ENCODE results near the gene SUSD2. TPM values are rescaled to one million over a fixed set of nuclear protein-coding genes. Genes with fewer than 3 reads are reported as not detected.

Gene SUSD2
- total and polyA plus RNA-seq, 2 of the 4 experiments (the other 2 are of a cell fraction): 0.18 to 1.6 TPM

- peak overlapping the region; percentile 87 for H2BK15ac ChIP-seq (ENCODE audit: low read depth, low read length)
- H2AK5ac ChIP-seq (ENCODE audit: low read depth, low read length): peak overlapping the region; percentile 89
- ATAC-seq (ENCODE audit: low read depth) (no peak), DNase-seq (no peak)
- no peaks in the 10 kb centered on the region; the same call in 1 of the 2 replicates for H4K20me1 ChIP-seq (ENCODE audit: insufficient read depth, low read length)
- peaks cover 6% of the 10 kb centered on the region for H3K9me1 ChIP-seq (ENCODE audit: insufficient read depth, low read length)
- in situ Hi-C loops (cut with MboI; ENCODE audit: low sequenced_read_pairs) (no loop called here), dilution Hi-C loops (cut with HindIII; ENCODE audit: low sequenced_read_pairs, unreplicated experiment) (no loop called here), intact Hi-C loops (cut with micrococcal nuclease) (loop anchor here (5.0 kb wide), 1 partner anchor 42 kb away; the partner anchor contains the start of gene GGT5)
- no peaks in the 10 kb centered on the region for H3K27me3 ChIP-seq (ENCODE audit: control insufficient read depth, insufficient read depth, low read length)
- H3K18ac ChIP-seq (ENCODE audit: low read depth, low read length): peak overlapping the region; percentile 69
- H3K4ac ChIP-seq (ENCODE audit: low read depth, low read length): peak overlapping the region; percentile 91
- H2AK9ac ChIP-seq (replicated peaks; ENCODE audit: low read depth, low read length, poor library complexity): no peak overlapping the region
- WGBS, 2 experiments (ENCODE audit: extremely low coverage in 2 of 2, insufficient read length in 1 of 2): no CpG with 5 or more reads among the region's 8 CpGs
- H3K9me3 ChIP-seq (ENCODE audit: control insufficient read depth, insufficient read depth, low read length): no peaks in the 10 kb centered on the region
- CTCF ChIA-PET: interaction anchor here (0.9 kb wide), 1 partner anchor 42 kb away, joined by 3 read pairs; no protein-coding TSS in a partner anchor
- TF ChIP-seq RAD21 (IDR thresholded peaks at IDR 0.05; ENCODE audit: low read length) (no peak), BHLHE40 (IDR thresholded peaks at IDR 0.05; ENCODE audit: low read depth, low read length) (no peak), USF2 (IDR thresholded peaks at IDR 0.05; ENCODE audit: low read depth, low read length) (no peak), ELK1 (IDR thresholded peaks at IDR 0.05; ENCODE audit: borderline replicate concordance, low read depth, low read length) (no peak), SMC3 (IDR thresholded peaks at IDR 0.05; ENCODE audit: low read depth, low read length) (no peak), RFX5 (IDR thresholded peaks at IDR 0.05; ENCODE audit: low read depth, low read length) (no peak), CHD1 (IDR thresholded peaks at IDR 0.05; ENCODE audit: low read depth, low read length) (no peak), MAZ (IDR thresholded peaks at IDR 0.05; ENCODE audit: borderline replicate concordance, low read depth, low read length) (no peak), MAFK (IDR thresholded peaks at IDR 0.05; ENCODE audit: low read depth, low read length) (no peak)
- no peaks in the 10 kb centered on the region for H3K36me3 ChIP-seq (ENCODE audit: control insufficient read depth, insufficient read depth, low read length)
- peak overlapping the region; percentile 28; the same call in 1 of the 2 replicates for H3K56ac ChIP-seq (ENCODE audit: extremely low read depth, insufficient read depth, low read length)
- peaks cover 24% of the 10 kb centered on the region for H3K4me1 ChIP-seq (ENCODE audit: control insufficient read depth, insufficient read depth, low read length)
- H4K8ac ChIP-seq (ENCODE audit: low read depth in 2 of 2, low read length in 2 of 2): peak overlapping the region; percentile 78 to 81
- H2BK120ac ChIP-seq (ENCODE audit: low read depth, low read length): peak overlapping the region; percentile 84
- peak overlapping the region; percentile 86; the same call in 1 of the 2 replicates for H3K23ac ChIP-seq (ENCODE audit: low read depth, low read length)
- POLR2A ChIA-PET (ENCODE audit: unreplicated experiment): interaction anchor here (0.6 kb wide), 1 partner anchor 36 kb away, joined by 6 read pairs; no protein-coding TSS in a partner anchor
- H2BK5ac ChIP-seq (ENCODE audit: low read depth, low read length, poor library complexity, severe bottlenecking): peak overlapping the region; percentile 40
- peak overlapping the region; percentile 89 for H4K91ac ChIP-seq (ENCODE audit: insufficient read depth, low read depth, low read length)
- no peak overlapping the region for H3K4me3 ChIP-seq (ENCODE audit: insufficient read depth, low read depth, low read length)
- H4K5ac ChIP-seq (ENCODE audit: low read depth, low read length): peak overlapping the region; percentile 86; the same call in 1 of the 2 replicates
- H3K4me2 ChIP-seq (ENCODE audit: low read depth, low read length): no peak overlapping the region
- H2BK20ac ChIP-seq (ENCODE audit: low read depth, low read length): peak overlapping the region; percentile 95
- H3K9ac ChIP-seq (ENCODE audit: low read depth, low read length): no peak overlapping the region
- peak overlapping the region; percentile 51 for H3K27ac ChIP-seq (ENCODE audit: insufficient read depth, low read length)
- H3K79me1 ChIP-seq (ENCODE audit: low read depth in 1 of 2, low read length in 2 of 2): peaks cover 0 to 3% of the 10 kb centered on the region in 2 experiments; a peak in 1 of 4 replicates
- peak overlapping the region; percentile 48 for H3K14ac ChIP-seq (replicated peaks; ENCODE audit: low read depth, low read length)
- BruUV-seq (replicated peaks): no TSS peak
- no peak overlapping the region for H2AFZ ChIP-seq (replicated peaks; ENCODE audit: low read length, poor library complexity)
Observed at GRCh38 chr22:24205438-24206195, 24.3 kb downstream of the SUSD2 start.

Data from IMR-90 (cell line).